ENCODE results near the gene AGFG2. TPM values are rescaled to one million over a fixed set of nuclear protein-coding genes. Genes with fewer than 3 reads are reported as not detected.

AGFG2 gene
- polyA plus RNA-seq, 5 donors: 21.0 to 34.8 (median 29.5) TPM

GRCh38 chr7:100570954-100571828, 32.2 kb downstream of the AGFG2 start:
- DNase-seq: no peak

GRCh38 chr7:100571829-100572116, 32.8 kb downstream of the AGFG2 start:
- DNase-seq: no peak

GRCh38 chr7:100572281-100572948, 33.4 kb downstream of the AGFG2 start:
- DNase-seq: no peak

- no peak for DNase-seq
Observed at GRCh38 chr7:100572949-100573675, 34.1 kb downstream of the AGFG2 start.

GRCh38 chr7:100573691-100574361, 34.8 kb downstream of the AGFG2 start, which contains the start of gene SAP25:
SAP25 (minus strand) TSS chr7:100573900; CDS start chr7:100573742, 158 bp downstream.
- DNase-seq: no peak

- no peak for DNase-seq
Observed at GRCh38 chr7:100574362-100575205, 35.6 kb downstream of the AGFG2 start.

GRCh38 chr7:100575206-100575631, 36.2 kb downstream of the AGFG2 start:
- no peak for DNase-seq

GRCh38 chr7:100575746-100576383, 36.9 kb downstream of the AGFG2 start:
- DNase-seq: no peak

- DNase-seq: no peak
Observed at GRCh38 chr7:100576384-100576993, 37.5 kb downstream of the AGFG2 start.

GRCh38 chr7:100577103-100577502, 38.1 kb downstream of the AGFG2 start:
- no peak for DNase-seq

GRCh38 chr7:100577507-100577906, 38.5 kb downstream of the AGFG2 start:
- DNase-seq: no peak

GRCh38 chr7:100578246-100579183, 39.5 kb downstream of the AGFG2 start:
- no peak for DNase-seq

GRCh38 chr7:100580466-100581283, 41.7 kb downstream of the AGFG2 start:
- DNase-seq: no peak

- no peak for DNase-seq
Observed at GRCh38 chr7:100582041-100582579, 43.1 kb downstream of the AGFG2 start.

- no peak for DNase-seq
Observed at GRCh38 chr7:100582650-100583049, 43.6 kb downstream of the AGFG2 start.

GRCh38 chr7:100583132-100584053, 44.4 kb downstream of the AGFG2 start:
- no peak for DNase-seq

All from right lung (tissue), 5 donors.